Measurements from ENCODE around the gene ANO8.
"Not testable (repeated sequence)": the region's sequence is repeated elsewhere in the genome, so short reads cannot be mapped to it uniquely, and the experiment has no call there.

The ANO8 gene

GRCh38 chr19:17370026-17370587 lies 35.5 kb upstream of the ANO8 start:
- CTCF ChIA-PET = no interaction called here
- DNase-seq (ENCODE audit: extremely low spot score) = peak; percentile 66
- TF ChIP-seq CTCF (IDR thresholded peaks at IDR 0.05; ENCODE audit: control extremely low read depth, extremely low read depth, low read depth, missing control alignments) = no peak
- POLR2A ChIA-PET = interaction anchor here (0.7 kb wide), 1 partner anchor 20 kb away, joined by 3 read pairs; no protein-coding TSS in a partner anchor

- no peak for TF ChIP-seq CTCF (IDR thresholded peaks at IDR 0.05; ENCODE audit: control extremely low read depth, extremely low read depth, low read depth, missing control alignments)
- POLR2A ChIA-PET = no interaction called here
- CTCF ChIA-PET = interaction anchor here (0.9 to 12.0 kb wide), 6 partner anchors 10 to 26 kb away, joined by 3 to 90 read pairs (median 7); no protein-coding TSS in a partner anchor
- no peak for DNase-seq (ENCODE audit: extremely low spot score)
Observed at GRCh38 chr19:17365361-17365760, 30.7 kb upstream of the ANO8 start.

GRCh38 chr19:17363852-17364605 lies 29.4 kb upstream of the ANO8 start:
- POLR2A ChIA-PET = interaction anchor here (0.6 kb wide), 1 partner anchor 40 kb away, joined by 3 read pairs; no protein-coding TSS in a partner anchor
- DNase-seq (ENCODE audit: extremely low spot score) = not testable (repeated sequence)
- CTCF ChIA-PET = interaction anchor here (2.1 to 12.0 kb wide), 2 partner anchors 16 to 23 kb away, joined by 11 to 90 read pairs; no protein-coding TSS in a partner anchor

GRCh38 chr19:17359905-17360800 lies 25.5 kb upstream of the ANO8 start:
- ChIA-PET POLR2A (no interaction called here), CTCF (interaction anchor here (0.6 to 12.0 kb wide), 2 partner anchors 16 to 27 kb away, joined by 3 to 90 read pairs; no protein-coding TSS in a partner anchor)
- DNase-seq (ENCODE audit: extremely low spot score) = no peak
- TF ChIP-seq CTCF (IDR thresholded peaks at IDR 0.05; ENCODE audit: control extremely low read depth, extremely low read depth, low read depth, missing control alignments) = no peak

DNA sequence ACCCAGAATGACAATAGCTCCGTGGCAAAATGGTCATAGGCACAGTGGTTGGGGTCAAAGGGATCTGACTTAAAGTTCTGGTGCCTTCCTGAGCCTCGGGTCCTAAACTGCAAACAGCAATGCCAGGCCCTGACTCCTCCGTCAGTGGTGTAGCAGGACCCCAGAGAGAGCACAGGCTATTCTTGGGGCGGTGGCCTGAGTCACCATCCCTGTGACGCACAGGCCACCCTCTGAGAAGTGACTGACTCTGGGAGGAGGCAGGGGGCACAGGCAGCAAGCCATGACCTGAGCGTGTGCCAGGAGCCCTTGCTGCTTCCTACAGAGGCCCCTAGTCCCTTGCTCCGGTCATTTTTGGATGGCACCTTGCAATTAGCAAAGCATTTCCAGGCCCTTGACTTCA lies 23.7 kb upstream of the ANO8 start:
- no peak for DNase-seq (ENCODE audit: extremely low spot score)
- CTCF ChIA-PET = interaction anchor here (0.9 to 12.0 kb wide), 4 partner anchors 9 to 29 kb away, joined by 4 to 90 read pairs (median 6); no protein-coding TSS in a partner anchor
- POLR2A ChIA-PET = no interaction called here

DNA sequence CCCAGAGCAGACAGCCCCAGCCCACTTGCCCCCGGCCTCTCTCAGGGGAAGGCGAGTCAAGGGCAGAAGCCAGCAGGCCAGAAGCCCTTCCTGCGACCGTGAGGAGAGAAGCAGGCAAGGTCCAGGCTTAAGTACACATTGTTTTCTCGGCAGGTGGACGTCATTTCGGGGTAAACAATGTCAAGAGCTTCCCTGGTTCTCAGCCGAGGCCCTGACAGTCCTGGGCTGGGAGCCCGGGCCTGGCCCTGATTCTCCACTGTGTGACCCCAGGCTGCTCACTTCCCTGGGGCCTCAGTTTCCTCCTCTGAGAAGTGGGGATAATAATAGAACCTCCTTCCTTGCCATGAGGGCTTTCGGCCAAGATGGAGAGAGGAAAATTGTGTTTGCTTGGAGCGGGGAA lies 23.1 kb upstream of the ANO8 start:
- no peak for DNase-seq (ENCODE audit: extremely low spot score)
- ChIA-PET CTCF (interaction anchor here (0.9 to 12.0 kb wide), 5 partner anchors 8 to 38 kb away, joined by 3 to 90 read pairs (median 4); no protein-coding TSS in a partner anchor), POLR2A (no interaction called here)
- no peak for TF ChIP-seq CTCF (IDR thresholded peaks at IDR 0.05; ENCODE audit: control extremely low read depth, extremely low read depth, low read depth, missing control alignments)

More for the DNA sequence above, 23.7 kb upstream of the ANO8 start:
- TF ChIP-seq CTCF (IDR thresholded peaks at IDR 0.05; ENCODE audit: control extremely low read depth, extremely low read depth, low read depth, missing control alignments) = no peak
